ENCODE results near the gene FLNC.

Gene FLNC

GRCh38 chr7:128883622-128884448 lies 53.6 kb downstream of the FLNC start:
- DNase-seq (ENCODE audit: extremely low read depth, low read depth), result no peak
- peak; percentile 89 for TF ChIP-seq CTCF (IDR thresholded peaks at IDR 0.05; ENCODE audit: low read depth, low read length)

DNA sequence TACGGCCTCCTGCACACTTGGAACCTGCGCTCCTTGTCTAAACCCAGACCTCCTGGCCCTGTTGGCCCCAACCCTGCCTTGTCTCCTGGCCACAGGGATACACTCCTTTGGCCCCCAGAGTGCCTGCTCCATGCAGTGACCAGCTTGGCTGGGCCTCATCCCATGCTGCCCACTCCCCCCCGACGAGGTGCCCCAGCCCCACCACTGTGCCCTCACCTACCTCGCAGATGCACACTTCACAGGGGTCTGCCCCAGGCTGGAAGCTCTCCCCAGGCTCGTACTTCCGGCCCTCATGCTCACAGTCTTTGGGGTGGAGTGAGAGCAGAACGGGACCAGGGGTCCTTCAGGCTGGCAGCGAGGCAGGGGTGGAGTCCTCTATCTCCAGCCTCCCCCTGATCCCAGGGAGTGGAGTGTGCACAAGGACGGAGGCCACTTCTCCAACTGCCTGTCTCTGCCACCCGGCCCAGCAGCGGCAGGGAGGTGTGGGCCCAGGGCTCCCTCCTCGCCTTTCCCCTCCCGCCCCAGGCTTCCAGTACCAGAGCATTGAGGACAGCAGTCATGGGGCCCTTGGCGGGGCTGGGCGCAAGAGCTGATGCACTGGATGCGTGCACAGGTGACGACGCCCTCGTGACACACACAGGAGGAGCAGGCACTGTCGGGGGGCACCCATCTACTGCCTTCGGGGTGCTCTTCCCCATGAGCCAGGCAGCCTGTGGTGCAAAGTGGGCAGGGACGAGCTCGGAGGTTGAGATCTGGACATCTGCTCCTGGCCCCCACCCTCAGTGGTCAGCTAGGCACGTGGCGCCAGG lies 54.6 kb downstream of the FLNC start:
- DNase-seq (ENCODE audit: extremely low read depth, low read depth), result no peak
- no peak for TF ChIP-seq CTCF (IDR thresholded peaks at IDR 0.05; ENCODE audit: low read depth, low read length)

DNA sequence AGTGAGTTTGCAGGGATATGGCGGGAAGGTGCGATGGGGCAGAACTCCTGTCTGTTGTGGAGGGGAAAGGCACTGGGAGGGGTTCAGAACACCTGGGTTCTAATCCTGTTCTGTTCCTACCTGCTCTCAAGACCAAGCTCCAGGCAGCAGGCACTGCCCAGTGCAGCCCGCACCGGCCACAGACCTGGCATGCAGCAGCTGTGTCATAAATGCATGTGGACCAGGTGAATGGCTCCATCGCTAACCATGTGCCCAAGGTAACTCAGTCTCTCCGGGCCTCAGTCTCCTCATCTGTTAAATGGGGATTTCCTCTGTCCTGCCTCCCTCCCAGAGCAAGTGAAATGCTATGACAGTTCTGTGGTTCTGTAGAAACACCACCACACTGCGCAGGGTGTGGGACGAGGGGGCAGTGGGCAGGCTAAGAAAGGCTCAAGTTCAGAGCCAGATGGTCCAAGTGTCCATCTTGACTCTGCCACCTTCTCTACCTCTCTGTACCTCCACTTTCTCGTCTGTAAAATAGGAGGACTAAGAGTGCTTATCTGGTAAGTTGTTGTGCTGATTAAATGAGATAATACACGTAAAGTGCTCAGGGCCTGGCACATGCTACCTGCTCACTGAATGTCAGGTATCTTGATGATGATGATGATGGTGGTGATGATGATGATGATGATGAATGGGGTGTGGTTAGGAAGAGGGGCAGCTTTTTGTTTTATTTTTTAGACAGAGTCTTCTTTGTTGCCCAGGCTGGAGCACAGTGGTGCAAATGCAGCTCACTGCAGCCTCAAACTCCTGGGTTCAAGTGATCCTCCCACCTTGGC lies 55.4 kb downstream of the FLNC start:
- no peak for DNase-seq (ENCODE audit: extremely low read depth, low read depth)

GRCh38 chr7:128886391-128887168 lies 56.4 kb downstream of the FLNC start:
- TF ChIP-seq CTCF (IDR thresholded peaks at IDR 0.05; ENCODE audit: low read depth, low read length), result no peak
- DNase-seq (ENCODE audit: extremely low read depth, low read depth), result no peak

More for the DNA sequence above, 55.4 kb downstream of the FLNC start:
- no peak for TF ChIP-seq CTCF (IDR thresholded peaks at IDR 0.05; ENCODE audit: low read depth, low read length)

- no peak for DNase-seq (ENCODE audit: extremely low read depth, low read depth)
- no peak for TF ChIP-seq CTCF (IDR thresholded peaks at IDR 0.05; ENCODE audit: low read depth, low read length)
These were observed 57.2 kb downstream of the FLNC start for GRCh38 chr7:128887169-128888038.
